HK-2 (cell line): Measurements from ENCODE around the gene DENND2A.
"Not testable (repeated sequence)": the region's sequence is repeated elsewhere in the genome, so short reads cannot be mapped to it uniquely, and the experiment has no call there.

Experiments used
- DNase-seq: peaks from one replicate; pipeline ENCODE4 v3.0.0-alpha.2; 2018; ENCODE audit not compliant: unreplicated experiment

The DENND2A gene

GRCh38 chr7:140646931-140647647, 6.5 kb upstream of the DENND2A start:
- no peak for DNase-seq

DNA sequence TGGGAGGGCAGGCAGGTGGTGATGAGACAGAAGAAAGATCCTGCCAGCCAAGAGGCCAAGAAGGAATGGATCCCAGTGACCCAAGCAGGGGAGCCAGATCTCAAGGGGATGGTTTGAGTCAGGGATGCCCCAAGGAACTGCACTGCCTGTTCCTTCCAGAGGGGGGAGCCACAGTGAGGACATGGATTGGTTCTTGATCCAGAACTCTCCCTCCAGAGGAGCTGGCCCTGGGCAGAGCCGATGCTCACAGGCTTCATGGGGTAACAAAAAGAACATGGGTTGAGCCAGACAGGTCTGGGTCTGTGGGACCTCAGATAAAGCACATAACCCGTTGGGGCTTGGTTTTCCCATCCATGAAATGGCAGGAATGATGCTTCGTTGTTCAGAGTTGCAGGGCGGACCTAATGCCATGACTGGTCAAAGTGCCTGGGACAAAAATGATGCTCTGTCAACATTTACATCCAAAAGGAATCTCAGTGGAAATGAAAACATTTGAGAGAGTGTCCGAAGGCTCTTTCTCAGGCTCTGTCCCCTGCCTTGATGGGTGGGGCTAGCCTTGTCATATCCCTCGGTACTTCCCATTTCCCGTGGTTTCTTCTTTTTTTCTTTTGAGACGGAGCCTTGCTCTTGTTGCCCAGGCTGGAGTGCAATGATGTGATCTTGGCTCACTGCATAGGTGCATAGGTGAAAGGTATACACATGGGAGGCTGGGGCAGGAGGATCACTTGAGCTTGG, 4.7 kb upstream of the DENND2A start:
- no peak for DNase-seq

- not testable (repeated sequence) for DNase-seq
These were observed 4.1 kb upstream of the DENND2A start for GRCh38 chr7:140644761-140645160.

DNA sequence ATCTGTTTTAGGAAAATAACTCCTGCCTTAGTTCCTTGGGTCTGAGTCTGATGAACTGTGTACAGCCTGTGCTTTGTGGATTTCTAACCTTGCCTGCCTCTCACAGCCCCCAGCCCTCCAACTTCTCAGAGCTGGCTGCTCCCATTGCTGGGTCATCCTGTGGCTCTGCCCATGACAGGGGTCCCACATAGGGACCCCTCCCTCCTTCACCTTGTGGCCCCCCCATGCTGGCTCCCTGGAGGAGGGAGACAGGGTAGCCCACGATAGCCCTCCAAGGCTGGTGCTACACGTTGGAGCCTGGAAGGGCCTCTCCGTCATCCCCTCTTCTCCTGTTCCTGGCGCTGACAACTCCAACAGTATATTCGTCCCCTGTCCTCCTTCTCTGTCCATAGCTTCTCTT, 2.8 kb upstream of the DENND2A start:
- no peak for DNase-seq

- no peak for DNase-seq
These were observed 1.0 kb upstream of the DENND2A start for GRCh38 chr7:140641524-140642195.

GRCh38 chr7:140640060-140640637, 464 bp downstream of the DENND2A start:
- DNase-seq, result peak; percentile 40

GRCh38 chr7:140639366-140640053, 1.1 kb downstream of the DENND2A start:
- no peak for DNase-seq

GRCh38 chr7:140638173-140638791, 2.3 kb downstream of the DENND2A start:
- DNase-seq, result no peak

GRCh38 chr7:140637400-140637799, 3.2 kb downstream of the DENND2A start:
- DNase-seq, result no peak

GRCh38 chr7:140635816-140636215, 4.8 kb downstream of the DENND2A start:
- DNase-seq, result no peak

GRCh38 chr7:140635345-140635744, 5.3 kb downstream of the DENND2A start:
- DNase-seq, result no peak

- DNase-seq, result no peak
These were observed 9.0 kb downstream of the DENND2A start for GRCh38 chr7:140631602-140632001.

DNA sequence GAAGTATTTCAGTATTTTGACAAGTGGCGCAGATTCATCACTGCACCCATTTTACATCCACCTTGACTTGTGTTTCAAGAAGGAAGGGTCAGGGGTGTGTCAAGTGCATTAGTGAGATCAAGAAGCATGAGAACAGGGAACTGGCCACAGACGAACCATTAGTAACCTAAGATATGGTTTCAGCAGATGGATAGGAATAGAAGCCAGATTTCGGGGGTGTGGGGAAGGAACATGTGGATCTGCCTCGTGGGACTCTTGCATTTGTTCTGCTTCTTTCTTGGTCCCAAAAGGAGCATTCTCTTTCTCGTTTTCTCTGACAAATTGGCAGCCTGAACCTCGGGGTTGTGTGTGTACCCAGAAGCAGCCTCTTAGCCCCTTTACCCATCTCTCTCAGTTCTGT, 9.6 kb downstream of the DENND2A start:
- no peak for DNase-seq

- DNase-seq, result peak; percentile 75
These were observed 14.4 kb downstream of the DENND2A start for GRCh38 chr7:140625908-140626868.

DNA sequence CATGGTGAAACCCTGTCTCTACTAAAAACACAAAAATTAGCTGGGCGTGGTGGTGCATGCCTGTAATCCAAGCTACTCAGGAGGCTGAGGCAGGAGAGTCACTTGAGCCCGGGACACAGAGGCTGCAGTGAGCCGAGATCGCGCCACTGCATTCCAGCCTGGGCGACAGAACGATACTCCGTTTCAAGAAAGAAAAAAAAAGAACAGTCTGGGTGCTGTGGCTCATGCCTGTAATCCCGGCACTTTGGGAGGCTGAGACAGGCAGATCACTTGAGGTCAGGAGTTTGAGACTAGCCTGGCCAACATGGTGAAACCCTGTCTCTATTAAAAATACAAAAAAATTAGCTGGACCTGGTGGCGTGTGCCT, 15.4 kb downstream of the DENND2A start:
- not testable (repeated sequence) for DNase-seq

DNA sequence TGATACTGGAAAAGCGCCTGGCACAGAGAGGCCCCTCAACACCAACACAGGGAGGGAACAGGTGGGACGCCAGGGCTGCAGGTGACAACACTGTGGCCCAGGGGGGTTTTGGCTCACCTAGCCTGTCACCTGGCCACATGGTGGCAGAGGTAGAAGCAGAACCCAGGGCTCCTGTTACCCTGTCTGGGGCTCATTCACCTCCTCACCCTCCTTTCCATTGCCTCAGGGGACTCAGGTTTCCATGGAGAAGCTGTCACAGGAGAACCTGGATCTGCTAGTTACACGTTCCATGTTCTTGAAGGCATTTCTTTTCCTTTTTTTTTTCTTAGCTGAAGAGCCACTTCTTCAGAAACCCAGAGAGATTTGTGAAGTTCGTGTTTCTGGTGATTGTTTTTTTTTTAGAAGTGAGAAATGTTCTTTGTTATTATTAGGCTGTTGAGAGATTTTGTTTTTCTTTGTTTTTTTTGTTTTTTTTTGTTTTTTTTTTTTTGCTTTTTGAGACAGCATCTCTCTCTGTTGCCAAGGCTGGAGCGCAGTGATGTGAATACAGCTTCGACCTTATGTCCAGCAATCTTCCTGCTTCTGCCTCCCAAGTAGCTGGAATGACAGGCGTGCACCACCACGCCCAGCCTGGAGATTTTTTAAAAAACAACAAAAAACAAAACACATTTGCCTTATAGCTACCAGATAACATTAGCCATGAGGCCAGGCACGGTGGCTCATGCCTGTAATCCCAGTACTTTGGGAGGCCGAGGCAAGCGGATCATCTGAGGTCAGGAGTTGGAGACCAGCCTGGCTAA, 16.0 kb downstream of the DENND2A start:
- no peak for DNase-seq

- no peak for DNase-seq
These were observed 16.6 kb downstream of the DENND2A start for GRCh38 chr7:140623980-140624379.

DNA sequence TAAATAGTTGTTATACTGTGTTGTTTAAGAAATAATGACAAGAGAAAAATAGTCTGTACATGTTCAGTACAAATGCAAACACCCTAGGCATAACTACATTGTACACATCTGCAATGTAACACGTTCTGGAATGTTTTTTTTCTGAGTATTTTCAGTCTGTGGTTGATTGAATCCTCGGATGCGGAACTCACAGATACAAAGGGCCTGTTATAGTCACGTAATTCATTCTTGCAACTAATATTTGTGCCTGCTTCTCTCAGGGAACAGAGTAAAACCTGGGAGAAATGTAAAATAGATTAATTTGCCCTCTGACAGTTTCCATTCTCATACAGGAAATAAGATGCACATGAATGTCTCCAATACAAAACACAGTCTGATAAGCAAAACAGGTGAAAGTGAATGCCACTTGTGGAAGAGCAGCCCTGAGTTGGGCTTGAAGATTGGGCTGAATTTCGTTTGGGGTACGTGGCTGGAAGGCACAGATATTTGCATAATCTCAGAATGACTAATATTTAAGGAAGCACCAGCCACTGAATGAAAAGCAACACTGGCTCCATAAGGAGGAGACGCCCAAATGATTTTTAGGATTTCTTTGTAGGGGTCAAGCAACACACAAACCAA, 19.1 kb downstream of the DENND2A start:
- no peak for DNase-seq

DNA sequence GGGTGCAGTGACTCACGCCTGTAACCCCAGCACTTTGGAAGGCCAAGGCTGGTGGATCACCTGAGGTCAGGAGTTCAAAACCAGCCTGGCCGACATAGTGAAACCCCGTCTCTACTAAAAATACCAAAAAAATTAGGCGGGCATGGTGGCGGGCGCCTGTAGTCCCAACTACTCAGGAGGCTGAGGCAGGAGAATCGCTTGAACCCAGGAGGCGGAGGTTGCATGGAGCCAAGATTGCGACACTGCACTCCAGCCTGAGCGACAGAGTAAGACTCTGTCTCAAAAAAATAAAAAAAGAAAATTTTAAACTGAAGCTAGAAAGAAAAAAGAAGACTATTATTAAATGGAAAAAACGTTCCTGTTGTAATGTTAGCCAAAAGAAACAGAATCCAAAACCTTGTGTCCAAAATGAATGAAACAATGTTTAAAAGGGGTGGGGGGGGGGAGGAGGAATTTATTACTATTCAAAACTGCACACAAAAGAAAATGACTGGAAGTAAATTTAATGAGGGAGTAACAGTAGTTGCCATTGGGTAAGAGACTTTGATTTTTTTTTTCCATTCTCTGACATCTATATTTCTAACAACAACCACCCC, 20.6 kb downstream of the DENND2A start:
- DNase-seq, result not testable (repeated sequence)
